Measurements from ENCODE around the gene MRPS6. TPM values are rescaled to one million over a fixed set of nuclear protein-coding genes. Genes with fewer than 3 reads are reported as not detected.

Gene MRPS6
- total RNA-seq, 1 donor from 2014 or later = 23.3 TPM

- no peaks in the 10 kb centered on the region for H3K27me3 ChIP-seq
- intact Hi-C loops (cut with DNase I) = no loop called here
- H3K27ac ChIP-seq = no peak overlapping the region
- H3K36me3 ChIP-seq = peaks cover 0 to 15% of the 10 kb centered on the region in 2 donors
- TF ChIP-seq POLR2A (IDR thresholded peaks at IDR 0.05) = no peak
- no peak for TF ChIP-seq CTCF (IDR thresholded peaks at IDR 0.05)
- no peak for TF ChIP-seq POLR2AphosphoS5 (IDR thresholded peaks at IDR 0.05; ENCODE audit: insufficient read depth in 1 of 2, low read depth in 1 of 2)
- H3K4me3 ChIP-seq = no peak overlapping the region
- H3K9me3 ChIP-seq = no peaks in the 10 kb centered on the region
- DNase-seq (ENCODE audit: extremely low spot score in 2 of 2) = no peak
- no peaks in the 10 kb centered on the region for H3K4me1 ChIP-seq
Measured at GRCh38 chr21:34144224-34144623, 70.8 kb downstream of the MRPS6 start.

- H3K4me1 ChIP-seq = no peaks in the 10 kb centered on the region
- no peak overlapping the region for H3K4me3 ChIP-seq
- H3K9me3 ChIP-seq = no peaks in the 10 kb centered on the region
- no peak for DNase-seq (ENCODE audit: extremely low spot score in 2 of 2)
- peaks cover 0 to 14% of the 10 kb centered on the region in 2 donors for H3K36me3 ChIP-seq
- TF ChIP-seq POLR2A (IDR thresholded peaks at IDR 0.05) (no peak), POLR2AphosphoS5 (IDR thresholded peaks at IDR 0.05; ENCODE audit: insufficient read depth in 1 of 2, low read depth in 1 of 2) (no peak), CTCF (IDR thresholded peaks at IDR 0.05) (no peak)
- no peak overlapping the region for H3K27ac ChIP-seq
- intact Hi-C loops (cut with DNase I) = no loop called here
- H3K27me3 ChIP-seq = no peaks in the 10 kb centered on the region
Measured at GRCh38 chr21:34147792-34148418, 74.5 kb downstream of the MRPS6 start.

DNA sequence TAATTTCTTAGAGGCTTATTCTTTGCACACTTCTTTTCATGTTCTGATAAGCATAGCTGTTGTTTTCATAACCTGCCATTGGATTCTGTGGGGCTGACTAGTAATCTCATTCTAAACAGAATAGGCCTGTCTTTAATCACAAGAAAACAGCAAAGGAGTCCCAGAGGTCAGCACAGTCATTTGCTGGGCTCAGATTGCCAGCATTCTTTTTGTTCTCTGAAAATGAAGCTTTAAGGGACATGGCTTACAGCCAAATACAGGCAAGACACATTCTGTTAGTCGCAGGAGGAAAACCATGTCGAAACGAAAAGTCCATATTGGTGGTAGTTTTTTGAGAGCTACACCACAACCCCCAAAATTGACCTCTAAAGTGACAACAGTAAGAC, 75.0 kb downstream of the MRPS6 start:
- H3K9me3 ChIP-seq = no peaks in the 10 kb centered on the region
- no peak for TF ChIP-seq POLR2AphosphoS5 (IDR thresholded peaks at IDR 0.05; ENCODE audit: insufficient read depth in 1 of 2, low read depth in 1 of 2)
- no peak for TF ChIP-seq CTCF (IDR thresholded peaks at IDR 0.05)
- TF ChIP-seq POLR2A (IDR thresholded peaks at IDR 0.05) = no peak
- H3K4me3 ChIP-seq = no peak overlapping the region
- no peaks in the 10 kb centered on the region for H3K4me1 ChIP-seq
- H3K36me3 ChIP-seq = peaks cover 0 to 9% of the 10 kb centered on the region in 2 donors
- intact Hi-C loops (cut with DNase I) = no loop called here
- no peaks in the 10 kb centered on the region for H3K27me3 ChIP-seq
- no peak for DNase-seq (ENCODE audit: extremely low spot score in 2 of 2)
- H3K27ac ChIP-seq = no peak overlapping the region

DNA sequence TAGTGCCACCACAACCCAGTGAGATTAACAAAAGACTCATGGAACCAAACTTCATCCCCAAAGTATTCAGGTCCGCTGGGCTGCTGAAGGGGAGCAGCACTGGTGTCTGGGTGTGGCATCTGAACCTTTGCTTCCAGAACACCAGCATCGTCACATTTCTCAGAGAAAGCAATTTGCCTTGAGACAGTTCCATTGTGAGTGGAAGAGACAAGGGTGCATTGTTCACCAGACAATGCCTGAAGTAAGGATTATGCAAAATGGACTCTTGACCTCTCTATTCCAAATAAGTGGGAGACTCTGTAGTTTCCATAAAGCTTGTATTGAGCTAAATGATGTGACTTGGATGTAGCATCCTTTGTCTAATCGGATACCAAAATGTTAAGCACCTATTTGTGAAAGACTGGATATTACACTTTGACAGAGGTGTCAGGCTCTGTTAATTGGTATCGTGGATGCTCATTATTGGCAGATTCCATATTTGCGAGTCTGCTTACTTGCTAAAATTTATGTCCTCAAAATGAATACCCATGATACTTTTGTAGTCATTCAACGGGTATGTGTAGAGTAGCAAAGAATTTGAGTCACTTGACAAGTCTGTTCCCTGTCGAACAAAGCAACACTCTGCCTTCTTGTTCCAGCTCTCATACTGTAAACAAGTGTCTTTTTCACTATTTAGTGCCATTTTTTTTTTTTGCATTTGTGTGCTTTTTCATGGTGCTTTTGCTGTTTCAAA, 75.6 kb downstream of the MRPS6 start:
- Histone ChIP-seq H3K36me3 (peaks cover 0 to 4% of the 10 kb centered on the region in 2 donors), H3K4me3 (no peak overlapping the region), H3K27me3 (no peaks in the 10 kb centered on the region), H3K9me3 (no peaks in the 10 kb centered on the region), H3K4me1 (no peaks in the 10 kb centered on the region), H3K27ac (no peak overlapping the region)
- intact Hi-C loops (cut with DNase I) = no loop called here
- TF ChIP-seq POLR2AphosphoS5 (IDR thresholded peaks at IDR 0.05; ENCODE audit: insufficient read depth in 1 of 2, low read depth in 1 of 2) = no peak
- TF ChIP-seq CTCF (IDR thresholded peaks at IDR 0.05) = no peak
- TF ChIP-seq POLR2A (IDR thresholded peaks at IDR 0.05) = no peak
- DNase-seq (ENCODE audit: extremely low spot score in 2 of 2) = no peak

- intact Hi-C loops (cut with DNase I) = no loop called here
- TF ChIP-seq CTCF (IDR thresholded peaks at IDR 0.05) (no peak), POLR2AphosphoS5 (IDR thresholded peaks at IDR 0.05; ENCODE audit: insufficient read depth in 1 of 2, low read depth in 1 of 2) (no peak), POLR2A (IDR thresholded peaks at IDR 0.05) (no peak)
- DNase-seq (ENCODE audit: extremely low spot score in 2 of 2) = no peak
- no peaks in the 10 kb centered on the region for H3K27me3 ChIP-seq
- H3K4me3 ChIP-seq = no peak overlapping the region
- H3K9me3 ChIP-seq = no peaks in the 10 kb centered on the region
- no peaks in the 10 kb centered on the region for H3K4me1 ChIP-seq
- H3K36me3 ChIP-seq = no peaks in the 10 kb centered on the region
- no peak overlapping the region for H3K27ac ChIP-seq
Measured at GRCh38 chr21:34152500-34152899, 79.1 kb downstream of the MRPS6 start.

Data from vagina (tissue), 2 donors.